ENCODE measurements around the gene GALNT2.

GALNT2 gene

GRCh38 chr1:230067871-230068620, 1.0 kb downstream of the GALNT2 start:
- Histone ChIP-seq H4K20me1 (ENCODE audit: insufficient read depth, low read length) (peaks cover 57% of the 10 kb centered on the region), H3K9me3 (ENCODE audit: insufficient read depth, low read length, severe bottlenecking) (no peaks in the 10 kb centered on the region), H3K36me3 (ENCODE audit: insufficient read depth, low read length) (peaks cover 36% of the 10 kb centered on the region), H3K79me2 (ENCODE audit: insufficient read depth, low read length) (peaks cover 63% of the 10 kb centered on the region), H3K27ac (ENCODE audit: low read length) (peak overlapping the region; percentile 92), H3K27me3 (ENCODE audit: insufficient read depth, low read length, poor library complexity) (no peaks in the 10 kb centered on the region), H2AFZ (ENCODE audit: low read depth, low read length) (no peak overlapping the region), H3K9ac (ENCODE audit: low read depth, low read length) (peak overlapping the region; percentile 93), H3K4me3 (ENCODE audit: low read depth in 1 of 2, low read length in 2 of 2) (peak overlapping the region; percentile 72 to 79), H3K4me1 (ENCODE audit: insufficient read depth, low read length) (peaks cover 54% of the 10 kb centered on the region), H3K4me2 (ENCODE audit: insufficient read depth, low read length) (peak overlapping the region; percentile 84)
- ATAC-seq (ENCODE audit: insufficient read depth, low read depth) = no peak
- DNase-seq = no peak
- TF ChIP-seq CTCF (IDR thresholded peaks at IDR 0.05; ENCODE audit: borderline replicate concordance, extremely low read depth, low read length, poor library complexity, severe bottlenecking) = peak; percentile 16
- TF ChIP-seq EZH2 (IDR thresholded peaks at IDR 0.05; ENCODE audit: borderline replicate concordance, low read depth, low read length, severe bottlenecking) = no peak

- peak overlapping the region; percentile 84 for H3K4me2 ChIP-seq (ENCODE audit: insufficient read depth, low read length)
- DNase-seq (no peak), ATAC-seq (ENCODE audit: insufficient read depth, low read depth) (no peak)
- peak overlapping the region; percentile 93 for H3K9ac ChIP-seq (ENCODE audit: low read depth, low read length)
- H2AFZ ChIP-seq (ENCODE audit: low read depth, low read length) = no peak overlapping the region
- no peaks in the 10 kb centered on the region for H3K27me3 ChIP-seq (ENCODE audit: insufficient read depth, low read length, poor library complexity)
- H3K36me3 ChIP-seq (ENCODE audit: insufficient read depth, low read length) = peaks cover 41% of the 10 kb centered on the region
- TF ChIP-seq CTCF (IDR thresholded peaks at IDR 0.05; ENCODE audit: borderline replicate concordance, extremely low read depth, low read length, poor library complexity, severe bottlenecking) (no peak), EZH2 (IDR thresholded peaks at IDR 0.05; ENCODE audit: borderline replicate concordance, low read depth, low read length, severe bottlenecking) (no peak)
- peaks cover 68% of the 10 kb centered on the region for H3K79me2 ChIP-seq (ENCODE audit: insufficient read depth, low read length)
- H3K9me3 ChIP-seq (ENCODE audit: insufficient read depth, low read length, severe bottlenecking) = no peaks in the 10 kb centered on the region
- H3K4me1 ChIP-seq (ENCODE audit: insufficient read depth, low read length) = peaks cover 59% of the 10 kb centered on the region
- H3K4me3 ChIP-seq (ENCODE audit: low read depth in 1 of 2, low read length in 2 of 2) = peak overlapping the region; percentile 72 to 79
- H4K20me1 ChIP-seq (ENCODE audit: insufficient read depth, low read length) = peaks cover 62% of the 10 kb centered on the region
- H3K27ac ChIP-seq (ENCODE audit: low read length) = peak overlapping the region; percentile 92
Measured at GRCh38 chr1:230068621-230068873, 1.5 kb downstream of the GALNT2 start.

DNA sequence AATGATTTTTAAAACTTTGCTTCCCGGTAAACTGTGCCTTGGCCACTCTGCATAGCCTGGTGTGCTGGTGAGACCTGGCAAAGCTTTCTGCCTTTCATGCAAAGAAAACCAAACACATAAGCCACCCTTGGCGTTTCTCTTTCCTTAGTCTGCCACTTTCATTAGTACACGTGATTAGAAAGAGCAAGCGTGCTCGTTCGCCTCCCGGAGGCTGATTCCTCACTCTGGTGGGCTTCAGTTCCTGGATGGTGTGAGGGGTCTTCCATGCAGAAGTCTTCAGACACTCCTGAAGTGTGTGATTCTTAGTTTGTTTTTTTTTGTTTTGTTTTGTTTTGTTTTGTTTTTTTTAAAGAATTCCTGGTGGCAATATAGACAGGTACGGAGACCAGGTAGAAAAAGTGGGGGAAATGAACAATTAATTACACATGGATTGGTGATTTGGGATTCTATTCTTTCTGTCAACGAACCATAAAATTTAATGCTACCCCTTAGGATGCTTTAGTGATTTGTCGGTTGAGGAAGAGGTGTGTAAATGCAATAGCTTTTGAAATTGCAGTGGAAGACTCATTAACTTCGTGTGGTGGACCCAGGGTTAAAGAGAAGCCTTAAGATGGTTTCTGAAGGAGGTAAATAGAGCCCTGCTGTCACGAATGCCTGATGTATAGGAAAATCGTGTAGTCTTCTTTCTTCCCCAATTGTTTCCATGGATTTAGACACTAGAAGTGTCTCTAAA, 2.1 kb downstream of the GALNT2 start:
- peaks cover 64% of the 10 kb centered on the region for H3K4me1 ChIP-seq (ENCODE audit: insufficient read depth, low read length)
- no peaks in the 10 kb centered on the region for H3K27me3 ChIP-seq (ENCODE audit: insufficient read depth, low read length, poor library complexity)
- TF ChIP-seq EZH2 (IDR thresholded peaks at IDR 0.05; ENCODE audit: borderline replicate concordance, low read depth, low read length, severe bottlenecking) = no peak
- TF ChIP-seq CTCF (IDR thresholded peaks at IDR 0.05; ENCODE audit: borderline replicate concordance, extremely low read depth, low read length, poor library complexity, severe bottlenecking) = peak; percentile 57
- peaks cover 43% of the 10 kb centered on the region for H3K36me3 ChIP-seq (ENCODE audit: insufficient read depth, low read length)
- peak overlapping the region; percentile 72 to 79 for H3K4me3 ChIP-seq (ENCODE audit: low read depth in 1 of 2, low read length in 2 of 2)
- H2AFZ ChIP-seq (ENCODE audit: low read depth, low read length) = no peak overlapping the region
- no peaks in the 10 kb centered on the region for H3K9me3 ChIP-seq (ENCODE audit: insufficient read depth, low read length, severe bottlenecking)
- peaks cover 67% of the 10 kb centered on the region for H4K20me1 ChIP-seq (ENCODE audit: insufficient read depth, low read length)
- peak; percentile 31 for ATAC-seq (ENCODE audit: insufficient read depth, low read depth)
- peak overlapping the region; percentile 92 for H3K27ac ChIP-seq (ENCODE audit: low read length)
- peak; percentile 60 for DNase-seq
- H3K79me2 ChIP-seq (ENCODE audit: insufficient read depth, low read length) = peaks cover 74% of the 10 kb centered on the region
- H3K9ac ChIP-seq (ENCODE audit: low read depth, low read length) = peak overlapping the region; percentile 93
- H3K4me2 ChIP-seq (ENCODE audit: insufficient read depth, low read length) = peak overlapping the region; percentile 84

All from DND-41 (cell line).